GM12873 (cell line): ENCODE measurements around the gene TCTN3.

Experiments
- CTCF ChIP-seq: IDR thresholded peaks from 2 replicates; pipeline ENCODE4 v1.5.1; 2012; ENCODE audit warnings: low read depth, mild to moderate bottlenecking, moderate library complexity, low read length, control low read depth; ENCODE audit not compliant: insufficient read depth; ENCODE audit errors: missing control alignments

The TCTN3 gene

GRCh38 chr10:95728526-95728925 lies 34.8 kb upstream of the TCTN3 start:
- TF ChIP-seq CTCF, result no peak

- TF ChIP-seq CTCF, result no peak
Measured at GRCh38 chr10:95716866-95717265, 23.1 kb upstream of the TCTN3 start.

- no peak for TF ChIP-seq CTCF
Measured at GRCh38 chr10:95716466-95716865, 22.7 kb upstream of the TCTN3 start.

GRCh38 chr10:95711492-95711891 lies 17.8 kb upstream of the TCTN3 start:
- no peak for TF ChIP-seq CTCF

GRCh38 chr10:95706990-95707389 lies 13.3 kb upstream of the TCTN3 start:
- TF ChIP-seq CTCF, result no peak

GRCh38 chr10:95706573-95706972 lies 12.8 kb upstream of the TCTN3 start:
- no peak for TF ChIP-seq CTCF

GRCh38 chr10:95698415-95698814 lies 4.7 kb upstream of the TCTN3 start:
- TF ChIP-seq CTCF, result no peak
